HG03575 (cell line): ENCODE data around the gene MYZAP.

Experiments used
- ATAC-seq: cut with Tn5 transposase; IDR thresholded peaks from one replicate; pipeline ENCODE4 v1.9.1; 2021; ENCODE audit not compliant: unreplicated experiment, insufficient number of reproducible peaks, low FRiP score; ENCODE audit errors: extremely low read depth

The MYZAP gene

DNA sequence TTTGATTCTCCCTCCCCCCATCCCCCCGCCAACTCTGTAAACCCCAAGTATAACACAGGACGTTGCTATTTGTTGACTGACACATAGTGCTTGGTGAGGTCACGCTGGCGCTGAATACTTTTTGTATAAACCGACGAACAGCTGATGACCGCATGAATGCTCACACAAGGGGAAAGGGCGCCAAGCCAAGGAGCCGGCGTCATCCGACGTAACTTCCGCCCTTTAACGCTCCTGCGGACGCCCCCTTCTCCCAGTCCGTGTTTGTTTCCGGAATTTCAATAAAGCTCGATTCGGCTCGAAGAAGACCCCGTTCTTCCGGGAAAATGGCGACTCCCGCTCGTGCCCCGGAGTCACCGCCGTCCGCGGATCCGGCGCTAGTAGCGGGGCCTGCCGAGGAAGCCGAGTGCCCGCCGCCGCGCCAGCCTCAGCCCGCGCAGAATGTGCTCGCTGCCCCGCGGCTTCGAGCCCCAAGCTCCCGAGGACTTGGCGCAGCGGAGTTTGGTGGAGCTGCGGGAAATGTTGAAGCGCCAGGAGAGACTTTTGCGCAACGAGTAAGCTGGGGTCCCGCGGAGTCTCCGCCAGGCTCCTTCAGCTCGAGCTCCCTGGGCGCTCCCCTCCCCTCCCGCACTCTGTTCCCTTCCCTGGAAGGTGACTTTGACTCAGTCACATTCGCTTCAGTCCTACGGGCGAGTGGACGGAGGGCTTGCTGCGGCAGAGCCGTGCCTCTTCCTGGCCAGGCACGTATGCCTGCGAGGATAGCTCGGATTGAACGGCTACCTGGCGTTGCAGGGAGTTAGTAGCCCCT lies 114.9 kb downstream of the MYZAP start, which contains the start of gene POLR2M:
Gene POLR2M (plus strand): TSS at position 310 of the 805 bp plus-strand sequence. CDS start 129 bp downstream, at position 439.
- ATAC-seq = peak; percentile 86

DNA sequence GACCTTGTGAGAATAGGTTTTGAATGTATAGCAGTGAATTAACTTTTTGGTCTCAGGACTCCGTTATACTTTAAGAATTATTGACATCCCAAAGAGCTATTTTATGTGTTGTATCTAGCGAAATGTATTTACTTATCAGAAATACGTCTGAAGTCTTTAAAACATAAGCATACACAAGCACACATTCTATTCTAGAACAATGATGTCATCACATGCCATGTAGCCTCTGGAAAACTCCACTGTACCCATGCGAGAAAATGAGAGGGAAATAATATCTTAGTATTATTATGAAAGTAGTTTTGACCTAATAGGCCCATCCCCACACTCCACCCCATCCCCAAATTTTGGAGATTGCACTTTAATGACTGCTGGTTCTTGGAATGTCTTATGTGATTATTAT lies 116.3 kb downstream of the MYZAP start:
- no peak for ATAC-seq

DNA sequence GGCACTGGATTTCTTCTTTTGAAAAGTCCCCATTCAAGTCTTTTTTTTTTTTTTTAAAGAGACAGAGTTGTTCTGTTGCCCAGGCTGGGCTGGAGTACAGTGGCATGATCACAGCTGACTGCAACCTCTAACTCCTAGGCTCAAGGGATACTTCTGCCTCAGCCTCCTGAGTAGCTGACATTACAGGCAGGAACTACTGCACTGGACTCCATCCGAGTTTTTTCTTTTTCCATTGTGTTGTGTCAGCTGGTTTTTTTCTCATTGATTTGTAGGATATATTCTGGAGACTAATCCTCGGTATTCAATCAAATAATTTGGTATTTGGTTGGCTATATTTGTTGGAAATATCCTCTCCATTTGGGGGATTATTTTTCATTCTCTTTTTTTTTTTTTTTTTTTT lies 126.6 kb downstream of the MYZAP start:
- no peak for ATAC-seq

DNA sequence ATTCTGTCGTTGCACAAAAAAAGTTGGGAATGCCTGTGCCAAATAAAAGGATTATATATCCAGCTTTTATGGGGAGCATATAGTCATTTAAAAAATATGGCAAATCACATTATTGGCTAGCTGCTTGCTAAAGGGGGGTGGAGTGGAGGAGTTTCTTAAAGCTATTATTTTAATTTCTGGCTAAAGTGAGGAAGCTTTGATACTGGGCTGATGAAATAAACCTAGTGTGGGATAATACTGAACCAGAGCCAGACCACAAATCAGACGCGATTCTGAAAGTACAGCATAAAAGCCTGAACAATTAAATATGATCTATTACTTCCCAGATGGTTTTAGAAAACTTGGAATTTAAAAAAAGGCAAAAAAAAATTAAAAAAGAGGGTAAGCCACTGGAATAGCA lies 129.2 kb downstream of the MYZAP start:
- ATAC-seq = no peak

DNA sequence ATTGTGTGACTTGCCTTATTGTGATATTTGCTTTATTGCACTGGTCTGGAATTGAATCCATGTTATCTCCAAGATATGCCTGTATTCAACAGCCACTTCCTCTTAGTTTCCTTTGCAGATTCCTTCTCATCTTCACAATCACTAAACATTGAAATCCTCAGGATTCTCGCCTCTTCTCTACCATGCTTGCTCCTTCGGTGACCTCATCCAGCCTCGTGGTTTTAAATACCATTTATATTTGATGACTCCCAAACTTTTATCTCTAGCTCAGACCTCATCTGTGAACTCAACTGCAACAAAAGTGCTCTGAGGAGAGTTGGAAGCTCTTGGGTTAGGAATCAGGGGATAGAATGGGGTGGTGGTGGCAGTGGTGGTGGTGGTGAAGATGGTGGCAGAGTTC lies 134.7 kb downstream of the MYZAP start:
- no peak for ATAC-seq

DNA sequence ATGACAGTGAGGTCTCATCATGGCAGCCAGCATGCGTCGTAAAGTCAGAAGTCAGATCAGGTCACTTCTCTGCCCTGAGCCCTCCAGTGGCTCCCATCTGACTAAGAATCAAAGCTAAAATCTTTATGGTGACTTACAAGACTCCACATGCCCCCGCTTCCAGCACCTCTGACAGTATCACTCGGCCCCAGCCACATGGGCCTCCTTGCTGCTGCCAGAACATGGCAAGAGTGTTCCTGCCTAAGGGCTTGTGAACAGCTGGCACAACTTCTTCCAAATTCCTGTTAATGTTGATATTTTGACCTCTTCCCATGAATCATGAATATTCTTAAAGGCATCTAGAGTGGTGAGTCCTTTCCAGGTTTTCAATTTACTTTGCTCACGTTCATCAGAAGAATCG lies 135.3 kb downstream of the MYZAP start:
- no peak for ATAC-seq

DNA sequence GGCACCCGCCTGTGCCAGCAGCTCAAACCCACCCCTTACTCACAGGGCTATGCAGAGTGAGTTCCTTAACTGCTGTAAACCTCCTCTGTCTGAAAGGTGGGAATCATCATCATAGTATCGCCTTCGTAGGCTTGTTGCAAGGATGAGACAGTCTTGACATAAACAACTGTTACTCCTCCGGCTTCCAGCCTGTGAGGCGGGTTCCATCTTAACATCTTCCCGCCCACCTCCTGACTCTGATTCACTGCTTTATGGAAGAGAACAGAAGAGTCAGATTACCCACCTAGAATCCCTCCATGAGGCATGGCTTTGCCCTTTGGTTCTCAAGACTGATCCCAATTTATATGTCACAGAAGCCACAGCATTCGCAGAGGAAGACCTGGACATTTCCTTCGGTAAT lies 136.7 kb downstream of the MYZAP start:
- no peak for ATAC-seq

DNA sequence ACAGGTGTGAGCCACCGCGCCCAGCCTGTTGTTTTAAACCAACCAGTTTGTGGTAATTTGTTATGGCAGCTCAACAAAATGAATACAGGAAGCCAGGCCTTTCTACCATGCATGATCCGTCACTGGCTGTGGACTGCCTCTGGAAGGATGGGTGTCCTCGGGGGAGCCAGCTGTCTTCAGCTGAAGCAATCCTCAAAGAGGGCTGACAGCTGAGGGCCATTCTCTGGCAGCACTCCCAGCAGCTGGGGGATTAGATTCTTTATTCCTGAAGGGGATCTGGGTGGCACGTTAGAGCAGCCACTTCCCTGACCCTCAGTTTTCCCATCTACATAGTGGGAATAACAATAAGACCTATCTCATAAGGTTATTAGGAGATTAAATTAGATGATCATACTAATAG lies 139.2 kb downstream of the MYZAP start:
- ATAC-seq = no peak

DNA sequence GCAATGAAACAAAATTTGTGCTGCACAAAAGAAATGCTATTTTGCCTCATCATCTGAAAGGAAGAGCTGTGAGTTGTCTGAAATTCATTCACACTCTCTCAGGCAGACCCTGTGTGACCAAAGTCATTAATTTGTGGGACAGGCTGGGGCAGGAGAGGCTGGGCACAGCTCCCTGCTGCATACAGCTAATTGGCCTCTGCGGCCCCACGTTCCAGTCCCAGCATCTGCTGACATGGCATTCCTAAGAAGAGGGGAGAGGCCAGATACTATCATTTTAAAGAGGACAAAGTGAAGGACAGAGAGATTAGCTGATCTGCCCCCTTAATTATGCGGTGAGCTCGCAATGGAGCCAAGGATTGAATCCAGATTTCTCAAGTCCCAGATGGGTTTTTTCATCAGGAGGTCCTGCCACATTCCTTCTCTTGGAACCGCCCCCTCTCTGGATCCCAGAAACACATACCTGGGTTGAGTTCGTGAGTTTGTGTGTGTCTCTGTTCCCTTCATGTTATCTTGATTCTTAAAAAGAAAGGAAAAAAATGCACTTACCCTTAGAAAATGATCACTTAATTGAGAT lies 139.9 kb downstream of the MYZAP start:
- ATAC-seq = no peak

DNA sequence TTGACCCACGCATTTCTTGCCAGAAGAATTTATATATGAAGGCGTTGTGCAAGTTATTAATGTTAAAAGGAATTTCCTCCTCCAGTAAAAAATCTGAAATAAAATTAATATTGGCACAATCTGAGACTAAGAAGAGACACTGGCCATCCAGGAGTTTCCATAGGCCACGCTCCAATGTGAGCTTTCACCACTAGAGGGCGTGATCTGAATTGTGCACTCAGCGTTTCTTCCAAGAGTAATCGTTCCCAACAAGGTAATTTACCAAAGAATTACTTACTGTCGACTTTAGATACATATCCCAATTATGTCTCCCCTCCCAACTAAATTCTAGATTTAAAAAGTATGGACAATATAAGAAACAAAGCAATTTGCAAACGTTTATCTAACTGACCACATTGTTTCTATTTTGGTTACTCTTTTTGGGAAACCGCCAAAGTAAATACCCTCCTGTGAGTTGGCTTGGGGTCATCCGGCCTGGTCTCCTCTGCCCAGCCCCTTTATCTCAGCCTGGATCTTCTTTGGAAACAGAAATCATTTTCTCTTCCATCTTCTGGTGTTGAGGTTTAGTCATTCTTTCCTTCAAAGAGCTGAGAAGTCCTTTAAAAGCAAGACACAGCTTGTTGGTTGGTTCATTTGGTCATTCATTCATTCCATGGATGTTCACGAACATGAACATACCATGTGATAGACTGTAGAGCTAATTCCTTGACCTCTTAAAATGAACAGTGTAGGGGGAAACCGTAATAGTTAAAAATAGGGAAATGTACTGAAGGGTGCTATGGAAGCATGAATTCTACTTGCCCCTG lies 141.0 kb downstream of the MYZAP start:
- no peak for ATAC-seq

DNA sequence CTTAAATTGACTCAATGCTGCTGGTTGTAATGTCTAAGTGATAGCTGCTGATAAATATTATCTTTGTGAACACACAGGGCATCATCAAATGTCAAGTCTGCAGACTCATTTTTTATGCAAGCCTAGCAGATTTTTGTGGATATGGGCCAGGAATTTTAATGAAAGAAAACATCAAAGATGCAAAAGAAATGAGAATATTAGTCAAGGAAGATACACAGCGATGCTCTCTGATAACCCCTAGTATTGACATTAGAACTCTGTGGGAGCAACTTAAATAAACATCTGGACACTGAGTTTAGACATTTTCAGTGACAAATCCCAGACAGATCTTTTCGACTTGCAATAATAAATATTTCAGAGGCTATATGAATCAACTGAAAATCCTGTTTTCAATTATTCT lies 143.2 kb downstream of the MYZAP start:
- ATAC-seq = no peak
